ENCODE data around the gene HOXA6. TPM values are rescaled to one million over a fixed set of nuclear protein-coding genes. Genes with fewer than 3 reads are reported as not detected.

Gene HOXA6
- total RNA-seq, 6 experiments from 2014 or later: not detected

GRCh38 chr7:27176524-27176845, 28.9 kb upstream of the HOXA6 start:
- no peak for DNase-seq
- intact Hi-C loops (cut with DNase I): no loop called here
- no peaks in the 10 kb centered on the region for H3K9me3 ChIP-seq
- WGBS (ENCODE audit: insufficient coverage, low coverage, low lambda C conversion rate, missing lambda C conversion rate): 39% methylated on average over 3 of the region's 3 CpGs
- H3K27me3 ChIP-seq: peaks cover 54 to 93% of the 10 kb centered on the region in 2 donors
- no peak overlapping the region for H3K27ac ChIP-seq
- H3K4me1 ChIP-seq: peaks cover 0 to 14% (median 0%) of the 10 kb centered on the region in 4 donors
- ATAC-seq: no peak
- H3K36me3 ChIP-seq: no peaks in the 10 kb centered on the region
- no peak for TF ChIP-seq POLR2A (IDR thresholded peaks at IDR 0.05)
- no peak for TF ChIP-seq CTCF (IDR thresholded peaks at IDR 0.05)
- H3K4me3 ChIP-seq: no peak overlapping the region

GRCh38 chr7:27175626-27176523, 28.3 kb upstream of the HOXA6 start:
- WGBS (ENCODE audit: insufficient coverage, low coverage, low lambda C conversion rate, missing lambda C conversion rate): 23% methylated on average over 28 of the region's 40 CpGs
- H3K9me3 ChIP-seq: no peaks in the 10 kb centered on the region
- no peak overlapping the region for H3K27ac ChIP-seq
- intact Hi-C loops (cut with DNase I): no loop called here
- H3K4me3 ChIP-seq: no peak overlapping the region
- ATAC-seq (no peak), DNase-seq (peak in 2 of 3 donors; percentile 35 to 52)
- peaks cover 54 to 97% of the 10 kb centered on the region in 2 donors for H3K27me3 ChIP-seq
- TF ChIP-seq CTCF (IDR thresholded peaks at IDR 0.05): no peak
- TF ChIP-seq POLR2A (IDR thresholded peaks at IDR 0.05): no peak
- H3K36me3 ChIP-seq: no peaks in the 10 kb centered on the region
- peaks cover 0 to 14% (median 0%) of the 10 kb centered on the region in 4 donors for H3K4me1 ChIP-seq

- Histone ChIP-seq H3K4me3 (no peak overlapping the region), H3K36me3 (no peaks in the 10 kb centered on the region), H3K9me3 (no peaks in the 10 kb centered on the region), H3K4me1 (peaks cover 0 to 13% (median 0%) of the 10 kb centered on the region in 4 donors), H3K27ac (no peak overlapping the region), H3K27me3 (peaks cover 56 to 95% of the 10 kb centered on the region in 2 donors)
- WGBS (ENCODE audit: insufficient coverage, low coverage, low lambda C conversion rate, missing lambda C conversion rate): 23% methylated on average over 8 of the region's 12 CpGs
- ATAC-seq: no peak
- peak in 2 of 3 donors; percentile 22 to 36 for DNase-seq
- TF ChIP-seq CTCF (IDR thresholded peaks at IDR 0.05): no peak
- no peak for TF ChIP-seq POLR2A (IDR thresholded peaks at IDR 0.05)
- intact Hi-C loops (cut with DNase I): no loop called here
These were observed 27.5 kb upstream of the HOXA6 start for GRCh38 chr7:27174874-27175625.

GRCh38 chr7:27173956-27174873, 26.6 kb upstream of the HOXA6 start, which contains the start of gene HOXA10:
Gene HOXA10 (minus strand): TSS chr7:27174320. CDS start chr7:27174306, 14 bp downstream.
- DNase-seq: peak in 2 of 3 donors; percentile 31 to 42
- no peaks in the 10 kb centered on the region for H3K36me3 ChIP-seq
- H3K9me3 ChIP-seq: no peaks in the 10 kb centered on the region
- no peak for ATAC-seq
- TF ChIP-seq CTCF (IDR thresholded peaks at IDR 0.05) (no peak), POLR2A (IDR thresholded peaks at IDR 0.05) (no peak)
- no peak within 1 kb of the TSS for H3K27ac ChIP-seq
- H3K27me3 ChIP-seq: peaks cover 56 to 96% of the 10 kb centered on the region in 2 donors
- intact Hi-C loops (cut with DNase I): no loop called here
- peaks cover 0 to 7% (median 0%) of the 10 kb centered on the region in 4 donors for H3K4me1 ChIP-seq
- H3K4me3 ChIP-seq: peak within 1 kb of the TSS; percentile 1 to 27 (median 23)
- 8% methylated on average over 13 of the region's 82 CpGs for WGBS (ENCODE audit: insufficient coverage, low coverage, low lambda C conversion rate, missing lambda C conversion rate)
